ENCODE measurements around the gene CES3. TPM values are rescaled to one million over a fixed set of nuclear protein-coding genes. Genes with fewer than 3 reads are reported as not detected.

The CES3 gene
- total RNA-seq, 2 experiments from 2014 or later = 1.4 to 2.7 TPM

DNA sequence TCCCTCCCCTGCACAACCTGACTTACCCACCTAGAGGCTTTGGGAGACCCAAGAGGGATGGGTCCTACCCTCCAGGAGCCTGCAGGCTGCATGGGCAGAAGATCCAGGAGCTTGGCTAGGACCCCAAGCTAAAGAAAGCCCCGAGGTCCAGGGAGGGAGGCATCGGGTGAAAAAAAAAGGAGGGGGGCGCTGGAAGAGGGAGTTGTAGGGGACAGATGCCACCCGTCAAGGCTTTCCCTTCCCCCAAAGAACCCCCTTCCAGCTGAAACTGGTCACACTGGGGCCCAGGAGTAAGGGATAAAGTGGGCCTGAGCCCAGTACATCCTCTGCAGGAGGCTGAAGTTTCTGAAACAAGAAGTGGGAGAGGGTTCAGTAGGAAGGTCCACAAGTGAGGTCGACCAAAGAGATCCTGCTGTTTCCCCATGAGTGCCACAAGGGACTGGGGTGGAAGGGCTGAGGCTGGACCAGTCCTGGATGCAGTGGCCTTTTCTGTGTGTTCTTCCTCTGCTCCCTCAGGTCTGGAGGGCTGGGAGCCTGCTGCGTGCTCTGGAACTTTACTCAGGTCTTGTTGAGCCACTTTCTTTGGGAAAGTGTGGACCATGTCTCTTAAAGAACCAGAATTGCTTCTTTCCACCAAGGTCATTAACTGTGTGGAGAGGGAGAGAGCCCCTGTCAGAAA, 53.7 kb downstream of the CES3 start:
- Histone ChIP-seq H3K4me1 (ENCODE audit: insufficient read depth, low read length, poor library complexity, severe bottlenecking) (peaks cover 14% of the 10 kb centered on the region), H3K4me3 (ENCODE audit: low read depth, low read length, poor library complexity, severe bottlenecking) (peak overlapping the region; percentile 54), H3K4me2 (ENCODE audit: low read length) (peak overlapping the region; percentile 61), H3K79me2 (ENCODE audit: insufficient read depth, low read depth, low read length) (no peaks in the 10 kb centered on the region), H3K27ac (ENCODE audit: low read depth, low read length, poor library complexity, severe bottlenecking) (no peak overlapping the region), H3K9me3 (ENCODE audit: low read length) (no peaks in the 10 kb centered on the region), H3K9me2 (ENCODE audit: insufficient read depth, low read length) (no peaks in the 10 kb centered on the region), H4K20me1 (ENCODE audit: insufficient read depth, low read length) (no peaks in the 10 kb centered on the region), H2AFZ (ENCODE audit: low read length) (peak overlapping the region; percentile 51; the same call in 1 of the 2 replicates), H3K36me3 (ENCODE audit: insufficient read depth, low read length) (no peaks in the 10 kb centered on the region)
- intact Hi-C loops (cut with micrococcal nuclease; ENCODE audit: unreplicated experiment) = loop anchor here (5.0 to 10.0 kb wide), 2 partner anchors 170 to 213 kb away; partner anchors contain the start of genes MATCAP1 and TMEM208
- TF ChIP-seq EZH2phosphoT487 (IDR thresholded peaks at IDR 0.05; ENCODE audit: borderline replicate concordance, low read depth, low read length) (no peak), CTCF (conservative IDR thresholded peaks at IDR 0.05; ENCODE audit: low read length) (no peak)
- CTCF ChIA-PET (ENCODE audit: unreplicated experiment) = no interaction called here
- POLR2A ChIA-PET = no interaction called here
- no peak for DNase-seq (ENCODE audit: low spot score)
- BruUV-seq (replicated peaks) = no TSS peak

DNA sequence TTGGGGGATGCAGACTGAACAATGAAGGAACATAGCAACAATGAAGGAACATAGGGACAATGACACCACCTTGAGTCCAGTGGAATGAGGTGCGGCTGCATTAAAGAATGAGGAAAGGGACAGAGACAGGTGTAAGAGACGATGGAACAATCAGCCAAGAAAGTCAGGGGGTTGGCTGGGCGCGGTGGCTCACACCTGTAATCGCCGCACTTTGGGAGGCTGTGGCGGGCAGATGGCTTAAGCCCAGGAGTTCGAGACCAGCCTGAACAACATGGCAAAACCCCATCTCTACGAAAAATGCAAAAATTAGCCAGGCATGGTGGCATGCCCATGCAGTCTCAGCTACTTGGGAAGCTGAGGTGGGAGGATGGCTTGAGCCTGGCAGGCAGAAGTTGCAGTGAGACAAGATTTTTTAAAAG, 54.3 kb downstream of the CES3 start:
- DNase-seq (ENCODE audit: low spot score) = no peak

More for the DNA sequence above, 54.3 kb downstream of the CES3 start:
- Histone ChIP-seq H3K9me3 (ENCODE audit: low read length) (no peaks in the 10 kb centered on the region), H4K20me1 (ENCODE audit: insufficient read depth, low read length) (no peaks in the 10 kb centered on the region), H2AFZ (ENCODE audit: low read length) (no peak overlapping the region), H3K36me3 (ENCODE audit: insufficient read depth, low read length) (no peaks in the 10 kb centered on the region), H3K27ac (ENCODE audit: low read depth, low read length, poor library complexity, severe bottlenecking) (no peak overlapping the region), H3K9me2 (ENCODE audit: insufficient read depth, low read length) (no peaks in the 10 kb centered on the region), H3K79me2 (ENCODE audit: insufficient read depth, low read depth, low read length) (no peaks in the 10 kb centered on the region), H3K4me1 (ENCODE audit: insufficient read depth, low read length, poor library complexity, severe bottlenecking) (peaks cover 14% of the 10 kb centered on the region), H3K4me2 (ENCODE audit: low read length) (no peak overlapping the region), H3K4me3 (ENCODE audit: low read depth, low read length, poor library complexity, severe bottlenecking) (no peak overlapping the region)
- TF ChIP-seq CTCF (conservative IDR thresholded peaks at IDR 0.05; ENCODE audit: low read length) (0 out of 2 replicates have a peak, but pooled peaks have one; percentile 23), EZH2phosphoT487 (IDR thresholded peaks at IDR 0.05; ENCODE audit: borderline replicate concordance, low read depth, low read length) (no peak)
- BruUV-seq (replicated peaks) = no TSS peak
- CTCF ChIA-PET (ENCODE audit: unreplicated experiment) = interaction anchor here (0.7 kb wide), 1 partner anchor 728 kb away, joined by 4 read pairs; no protein-coding TSS in a partner anchor
- POLR2A ChIA-PET = interaction anchor here (0.7 kb wide), 1 partner anchor 14 kb away, joined by 3 read pairs; no protein-coding TSS in a partner anchor
- intact Hi-C loops (cut with micrococcal nuclease; ENCODE audit: unreplicated experiment) = loop anchor here (5.0 to 10.0 kb wide), 2 partner anchors 169 to 212 kb away; partner anchors contain the start of genes MATCAP1 and TMEM208

Data from OCI-LY7 (cell line).